HepG2 (cell line): ENCODE data around the gene TNFAIP8L2. TPM values are rescaled to one million over a fixed set of nuclear protein-coding genes. Genes with fewer than 3 reads are reported as not detected.

Source experiments
- BHLHE40 ChIP-seq: IDR thresholded peaks from 2 replicates; pipeline ENCODE4 v1.6.1; 2011; ENCODE audit warnings: low read length, improper control_type of control experiment
- CBFB ChIP-seq: sonication (generic); formaldehyde crosslinking; IDR thresholded peaks from 2 replicates; pipeline ENCODE4 v1.4.0; 2020; ENCODE audit warnings: missing genetic modification reagents
- GATAD1 ChIP-seq: IDR thresholded peaks from 2 replicates; pipeline ENCODE4 v1.6.1; 2016; ENCODE audit warnings: missing genetic modification reagents, missing compliant biosample characterization
- GATAD2A ChIP-seq: IDR thresholded peaks from 2 replicates; pipeline ENCODE4 v1.6.1; 2016
- NR2F1 ChIP-seq, 2 experiments: fragments of 450-650 bp in 1 of 2; formaldehyde crosslinking in 1 of 2; IDR thresholded peaks; 2 replicates each; pipeline versions ENCODE4 v1.5.0 to v1.6.1; 2016 to 2020; ENCODE audit warnings: mild to moderate bottlenecking in 1 of 2, missing compliant biosample characterization in 1 of 2, missing genetic modification reagents in 1 of 2, moderate library complexity in 1 of 2
- RBAK ChIP-seq: sonication (generic); formaldehyde crosslinking; IDR thresholded peaks from 2 replicates; pipeline ENCODE4 v1.5.1; 2020; ENCODE audit warnings: mild to moderate bottlenecking, missing genetic modification reagents
- ZNF232 ChIP-seq: sonication (generic); formaldehyde crosslinking; IDR thresholded peaks from 2 replicates; pipeline ENCODE4 v1.4.0; 2020; ENCODE audit warnings: missing genetic modification reagents, borderline replicate concordance
- ZNF775 ChIP-seq: sonication (generic); formaldehyde crosslinking; IDR thresholded peaks from 2 replicates; pipeline ENCODE4 v1.4.0; 2020; ENCODE audit warnings: missing genetic modification reagents, mild to moderate bottlenecking, moderate library complexity, borderline replicate concordance
- ZSCAN29 ChIP-seq: sonication (generic); formaldehyde crosslinking; conservative IDR thresholded peaks from 2 replicates; pipeline ENCODE4 v1.4.0; 2020; ENCODE audit warnings: mild to moderate bottlenecking, missing genetic modification reagents
- polyA plus RNA-seq, 8 experiments: library from polyadenylated mRNA; depleted of rRNA in 3 of 8; stranded (reverse) in 7 of 8; unstranded in 1 of 8; fragments of >200 nt; fragmentation: Illumina TruSeq in 4 of 8; extraction: Trizol in 4 of 8; gene quantifications; 2 replicates each; pipeline versions ENCODE4 v1.2.1 to v1.2.3, GENCODE V29; 2011 to 2016; ENCODE audit warnings: low read depth in 4 of 8, missing spikeins in 1 of 8, mixed read lengths in 1 of 8; ENCODE audit not compliant: insufficient read depth in 1 of 8
- total RNA-seq, 5 experiments: library from RNA; depleted of rRNA; stranded (reverse); fragments of >200 nt; fragmentation: Illumina TruSeq; extraction: Trizol; gene quantifications; 2 replicates each; pipeline ENCODE4 v1.2.3, GENCODE V29; 2016; ENCODE audit warnings: low read depth in 1 of 5
- TF ChIP-seq, protein P1 (sequence below): sonication (generic); formaldehyde crosslinking; IDR thresholded peaks from 2 replicates; pipeline ENCODE4 v1.4.0; 2020; ENCODE audit warnings: mild to moderate bottlenecking, missing genetic modification reagents
- TF ChIP-seq, protein P2 (sequence below), 2 experiments: sonication (generic) in 1 of 2; formaldehyde crosslinking in 1 of 2; IDR thresholded peaks; 2 replicates each; pipeline versions ENCODE4 v1.4.0 to v1.6.1; 2018 to 2020; ENCODE audit warnings: missing genetic modification reagents in 2 of 2, borderline replicate concordance in 1 of 2, low read depth in 1 of 2, mild to moderate bottlenecking in 1 of 2, missing biosample characterization in 1 of 2
- TF ChIP-seq, protein P3 (sequence below): sonication (generic); formaldehyde crosslinking; IDR thresholded peaks from 2 replicates; pipeline ENCODE4 v1.4.0; 2020; ENCODE audit warnings: missing genetic modification reagents, borderline replicate concordance
- TF ChIP-seq, protein P4 (sequence below): sonication (generic); formaldehyde crosslinking; IDR thresholded peaks from 2 replicates; pipeline ENCODE4 v1.8.0; 2022; ENCODE audit warnings: missing genetic modification reagents, mild to moderate bottlenecking, inconsistent platforms, borderline replicate concordance
- TF ChIP-seq, protein P5 (sequence below): sonication (generic); formaldehyde crosslinking; IDR thresholded peaks from 2 replicates; pipeline ENCODE4 v1.5.0; 2020; ENCODE audit warnings: missing genetic modification reagents
- TF ChIP-seq, protein P6 (sequence below): sonication (generic); formaldehyde crosslinking; IDR thresholded peaks from 2 replicates; pipeline ENCODE4 v1.5.0; 2020; ENCODE audit warnings: missing genetic modification reagents

TNFAIP8L2 gene
- total and polyA plus RNA-seq, 2 of the 13 experiments (the other 11 are each of a cell fraction or from before 2014, with no cell fraction given), result not detected

DNA sequence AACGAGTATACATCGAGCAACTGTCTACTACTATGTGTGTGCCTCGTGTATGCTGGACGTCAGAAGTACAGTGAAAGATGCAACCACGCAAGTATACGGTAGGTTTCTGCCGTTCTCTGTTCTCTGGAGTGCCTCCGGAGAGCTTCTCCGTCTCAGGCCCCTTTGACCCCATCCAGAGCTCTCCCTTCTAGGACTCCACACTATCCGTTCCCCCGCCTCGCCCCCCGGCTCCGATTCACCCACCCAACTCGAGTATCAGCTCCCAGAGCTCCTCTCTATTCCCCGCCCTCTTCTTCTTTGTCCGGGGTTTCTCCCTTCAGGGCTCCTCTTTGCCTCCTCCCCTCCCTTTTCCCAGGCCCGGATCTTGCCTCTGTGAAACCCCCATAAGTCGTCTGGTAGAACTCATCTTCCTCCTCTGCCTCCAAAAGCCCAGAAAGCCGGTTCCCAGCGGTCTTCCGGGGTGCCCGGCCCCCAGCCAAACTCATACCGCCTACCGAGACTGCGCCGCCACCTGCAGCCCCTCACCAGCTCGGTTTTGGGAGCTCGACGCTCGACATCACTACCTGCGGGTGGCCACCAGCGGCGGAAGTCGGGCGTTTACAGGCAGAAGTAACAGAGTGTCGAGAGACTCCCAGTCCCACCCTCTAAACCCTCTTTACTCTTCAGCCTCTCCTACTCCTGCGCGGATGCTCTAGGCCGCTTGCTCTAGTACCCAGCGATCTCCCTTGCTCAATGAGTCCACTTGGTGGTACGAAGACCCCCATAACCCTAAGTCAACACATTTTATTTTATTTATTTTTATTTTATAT lies 33.4 kb downstream of the TNFAIP8L2 start, which contains the start of gene VPS72 (continued):
- TF ChIP-seq ZNF775 (CRISPR knock-in tag) (no peak), GATAD1 (CRISPR knock-in tag) (peak; percentile 91), ZNF232 (CRISPR knock-in tag) (peak; percentile 66; the same call in 1 of the 2 replicates), ZSCAN29 (CRISPR knock-in tag) (no peak), RBAK (no peak), GATAD2A (CRISPR knock-in tag) (peak; percentile 71), NR2F1 (CRISPR knock-in tag; IDR thresholded peaks at IDR 0.05) (no peak), CBFB (peak; percentile 80; the same call in 1 of the 2 replicates), BHLHE40 (no peak)
- TF ChIP-seq, protein P1, sequence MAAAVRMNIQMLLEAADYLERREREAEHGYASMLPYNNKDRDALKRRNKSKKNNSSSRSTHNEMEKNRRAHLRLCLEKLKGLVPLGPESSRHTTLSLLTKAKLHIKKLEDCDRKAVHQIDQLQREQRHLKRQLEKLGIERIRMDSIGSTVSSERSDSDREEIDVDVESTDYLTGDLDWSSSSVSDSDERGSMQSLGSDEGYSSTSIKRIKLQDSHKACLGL (CRISPR knock-in tag), result peak; percentile 57; the same call in 1 of the 2 replicates
- TF ChIP-seq, protein P2, sequence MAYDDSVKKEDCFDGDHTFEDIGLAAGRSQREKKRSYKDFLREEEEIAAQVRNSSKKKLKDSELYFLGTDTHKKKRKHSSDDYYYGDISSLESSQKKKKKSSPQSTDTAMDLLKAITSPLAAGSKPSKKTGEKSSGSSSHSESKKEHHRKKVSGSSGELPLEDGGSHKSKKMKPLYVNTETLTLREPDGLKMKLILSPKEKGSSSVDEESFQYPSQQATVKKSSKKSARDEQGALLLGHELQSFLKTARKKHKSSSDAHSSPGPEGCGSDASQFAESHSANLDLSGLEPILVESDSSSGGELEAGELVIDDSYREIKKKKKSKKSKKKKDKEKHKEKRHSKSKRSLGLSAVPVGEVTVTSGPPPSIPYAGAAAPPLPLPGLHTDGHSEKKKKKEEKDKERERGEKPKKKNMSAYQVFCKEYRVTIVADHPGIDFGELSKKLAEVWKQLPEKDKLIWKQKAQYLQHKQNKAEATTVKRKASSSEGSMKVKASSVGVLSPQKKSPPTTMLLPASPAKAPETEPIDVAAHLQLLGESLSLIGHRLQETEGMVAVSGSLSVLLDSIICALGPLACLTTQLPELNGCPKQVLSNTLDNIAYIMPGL (CRISPR knock-in tag; IDR thresholded peaks at IDR 0.05; ENCODE audit: borderline replicate concordance in 1 of 2, low read depth in 1 of 2), result peak; percentile 86 to 88
- TF ChIP-seq, protein P3, sequence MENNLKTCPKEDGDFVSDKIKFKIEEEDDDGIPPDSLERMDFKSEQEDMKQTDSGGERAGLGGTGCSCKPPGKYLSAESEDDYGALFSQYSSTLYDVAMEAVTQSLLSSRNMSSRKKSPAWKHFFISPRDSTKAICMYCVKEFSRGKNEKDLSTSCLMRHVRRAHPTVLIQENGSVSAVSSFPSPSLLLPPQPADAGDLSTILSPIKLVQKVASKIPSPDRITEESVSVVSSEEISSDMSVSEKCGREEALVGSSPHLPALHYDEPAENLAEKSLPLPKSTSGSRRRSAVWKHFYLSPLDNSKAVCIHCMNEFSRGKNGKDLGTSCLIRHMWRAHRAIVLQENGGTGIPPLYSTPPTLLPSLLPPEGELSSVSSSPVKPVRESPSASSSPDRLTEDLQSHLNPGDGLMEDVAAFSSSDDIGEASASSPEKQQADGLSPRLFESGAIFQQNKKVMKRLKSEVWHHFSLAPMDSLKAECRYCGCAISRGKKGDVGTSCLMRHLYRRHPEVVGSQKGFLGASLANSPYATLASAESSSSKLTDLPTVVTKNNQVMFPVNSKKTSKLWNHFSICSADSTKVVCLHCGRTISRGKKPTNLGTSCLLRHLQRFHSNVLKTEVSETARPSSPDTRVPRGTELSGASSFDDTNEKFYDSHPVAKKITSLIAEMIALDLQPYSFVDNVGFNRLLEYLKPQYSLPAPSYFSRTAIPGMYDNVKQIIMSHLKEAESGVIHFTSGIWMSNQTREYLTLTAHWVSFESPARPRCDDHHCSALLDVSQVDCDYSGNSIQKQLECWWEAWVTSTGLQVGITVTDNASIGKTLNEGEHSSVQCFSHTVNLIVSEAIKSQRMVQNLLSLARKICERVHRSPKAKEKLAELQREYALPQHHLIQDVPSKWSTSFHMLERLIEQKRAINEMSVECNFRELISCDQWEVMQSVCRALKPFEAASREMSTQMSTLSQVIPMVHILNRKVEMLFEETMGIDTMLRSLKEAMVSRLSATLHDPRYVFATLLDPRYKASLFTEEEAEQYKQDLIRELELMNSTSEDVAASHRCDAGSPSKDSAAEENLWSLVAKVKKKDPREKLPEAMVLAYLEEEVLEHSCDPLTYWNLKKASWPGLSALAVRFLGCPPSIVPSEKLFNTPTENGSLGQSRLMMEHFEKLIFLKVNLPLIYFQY (CRISPR knock-in tag), result no peak; the same call in 1 of the 2 replicates
- TF ChIP-seq, protein P4, sequence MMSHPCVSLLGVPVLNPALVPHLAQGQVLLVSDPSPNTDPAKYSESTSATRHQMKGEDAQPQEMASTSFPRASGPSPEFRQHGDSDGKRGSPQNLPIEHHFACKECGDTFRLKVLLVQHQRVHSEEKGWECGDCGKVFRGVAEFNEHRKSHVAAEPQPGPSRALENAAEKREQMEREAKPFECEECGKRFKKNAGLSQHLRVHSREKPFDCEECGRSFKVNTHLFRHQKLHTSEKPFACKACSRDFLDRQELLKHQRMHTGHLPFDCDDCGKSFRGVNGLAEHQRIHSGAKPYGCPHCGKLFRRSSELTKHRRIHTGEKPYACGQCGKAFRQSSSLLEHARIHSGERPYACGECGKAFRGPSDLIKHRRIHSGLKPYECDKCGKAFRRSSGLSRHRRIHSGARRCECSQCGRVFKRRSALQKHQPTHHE (CRISPR knock-in tag), result peak; percentile 88; the same call in 1 of the 2 replicates
- TF ChIP-seq, protein P5, sequence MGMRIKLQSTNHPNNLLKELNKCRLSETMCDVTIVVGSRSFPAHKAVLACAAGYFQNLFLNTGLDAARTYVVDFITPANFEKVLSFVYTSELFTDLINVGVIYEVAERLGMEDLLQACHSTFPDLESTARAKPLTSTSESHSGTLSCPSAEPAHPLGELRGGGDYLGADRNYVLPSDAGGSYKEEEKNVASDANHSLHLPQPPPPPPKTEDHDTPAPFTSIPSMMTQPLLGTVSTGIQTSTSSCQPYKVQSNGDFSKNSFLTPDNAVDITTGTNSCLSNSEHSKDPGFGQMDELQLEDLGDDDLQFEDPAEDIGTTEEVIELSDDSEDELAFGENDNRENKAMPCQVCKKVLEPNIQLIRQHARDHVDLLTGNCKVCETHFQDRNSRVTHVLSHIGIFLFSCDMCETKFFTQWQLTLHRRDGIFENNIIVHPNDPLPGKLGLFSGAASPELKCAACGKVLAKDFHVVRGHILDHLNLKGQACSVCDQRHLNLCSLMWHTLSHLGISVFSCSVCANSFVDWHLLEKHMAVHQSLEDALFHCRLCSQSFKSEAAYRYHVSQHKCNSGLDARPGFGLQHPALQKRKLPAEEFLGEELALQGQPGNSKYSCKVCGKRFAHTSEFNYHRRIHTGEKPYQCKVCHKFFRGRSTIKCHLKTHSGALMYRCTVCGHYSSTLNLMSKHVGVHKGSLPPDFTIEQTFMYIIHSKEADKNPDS (CRISPR knock-in tag), result no peak
- TF ChIP-seq, protein P6, sequence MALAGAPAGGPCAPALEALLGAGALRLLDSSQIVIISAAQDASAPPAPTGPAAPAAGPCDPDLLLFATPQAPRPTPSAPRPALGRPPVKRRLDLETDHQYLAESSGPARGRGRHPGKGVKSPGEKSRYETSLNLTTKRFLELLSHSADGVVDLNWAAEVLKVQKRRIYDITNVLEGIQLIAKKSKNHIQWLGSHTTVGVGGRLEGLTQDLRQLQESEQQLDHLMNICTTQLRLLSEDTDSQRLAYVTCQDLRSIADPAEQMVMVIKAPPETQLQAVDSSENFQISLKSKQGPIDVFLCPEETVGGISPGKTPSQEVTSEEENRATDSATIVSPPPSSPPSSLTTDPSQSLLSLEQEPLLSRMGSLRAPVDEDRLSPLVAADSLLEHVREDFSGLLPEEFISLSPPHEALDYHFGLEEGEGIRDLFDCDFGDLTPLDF (CRISPR knock-in tag), result peak; percentile 62
